ENCODE data around the gene EFCAB14.
A peak's percentile ranks its signal among the peaks of the same experiment; 100 is the strongest.
"Not testable (repeated sequence)": the region's sequence is repeated elsewhere in the genome, so short reads cannot be mapped to it uniquely, and the experiment has no call there.

Gene EFCAB14

GRCh38 chr1:46667782-46668760 lies 50.8 kb downstream of the EFCAB14 start, which contains the start of gene ATPAF1:
Gene ATPAF1, minus strand, starts transcription at chr1:46668364. Its CDS starts 42 bp downstream, at chr1:46668322.
- in situ Hi-C loops (cut with MboI; ENCODE audit: low pct_unique_long_range_greater_than_20kb, low sequenced_read_pairs, unreplicated experiment): no loop called here
- TF ChIP-seq CTCF (IDR thresholded peaks at IDR 0.05; ENCODE audit: extremely low read depth, insufficient read depth, missing control alignments): peak; percentile 10
- peak; percentile 86 for DNase-seq (ENCODE audit: low spot score)

GRCh38 chr1:46665983-46666382 lies 52.9 kb downstream of the EFCAB14 start:
- no peak for TF ChIP-seq CTCF (IDR thresholded peaks at IDR 0.05; ENCODE audit: extremely low read depth, insufficient read depth, missing control alignments)
- DNase-seq (ENCODE audit: low spot score): no peak
- in situ Hi-C loops (cut with MboI; ENCODE audit: low pct_unique_long_range_greater_than_20kb, low sequenced_read_pairs, unreplicated experiment): no loop called here

GRCh38 chr1:46662919-46663318 lies 56.0 kb downstream of the EFCAB14 start:
- in situ Hi-C loops (cut with MboI; ENCODE audit: low pct_unique_long_range_greater_than_20kb, low sequenced_read_pairs, unreplicated experiment): not testable (repeated sequence)

GRCh38 chr1:46660116-46660515 lies 58.8 kb downstream of the EFCAB14 start:
- in situ Hi-C loops (cut with MboI; ENCODE audit: low pct_unique_long_range_greater_than_20kb, low sequenced_read_pairs, unreplicated experiment): not testable (repeated sequence)
- peak; percentile 55 for DNase-seq (ENCODE audit: low spot score)

More at GRCh38 chr1:46662919-46663318, 56.0 kb downstream of the EFCAB14 start:
- not testable (repeated sequence) for DNase-seq (ENCODE audit: low spot score)

GRCh38 chr1:46659307-46659870 lies 59.5 kb downstream of the EFCAB14 start:
- in situ Hi-C loops (cut with MboI; ENCODE audit: low pct_unique_long_range_greater_than_20kb, low sequenced_read_pairs, unreplicated experiment): no loop called here
- TF ChIP-seq CTCF (IDR thresholded peaks at IDR 0.05; ENCODE audit: extremely low read depth, insufficient read depth, missing control alignments): no peak
- no peak for DNase-seq (ENCODE audit: low spot score)

GRCh38 chr1:46657775-46658174 lies 61.1 kb downstream of the EFCAB14 start:
- no peak for DNase-seq (ENCODE audit: low spot score)
- in situ Hi-C loops (cut with MboI; ENCODE audit: low pct_unique_long_range_greater_than_20kb, low sequenced_read_pairs, unreplicated experiment): no loop called here
- no peak for TF ChIP-seq CTCF (IDR thresholded peaks at IDR 0.05; ENCODE audit: extremely low read depth, insufficient read depth, missing control alignments)

GRCh38 chr1:46656643-46657042 lies 62.3 kb downstream of the EFCAB14 start:
- DNase-seq (ENCODE audit: low spot score): no peak
- TF ChIP-seq CTCF (IDR thresholded peaks at IDR 0.05; ENCODE audit: extremely low read depth, insufficient read depth, missing control alignments): no peak
- in situ Hi-C loops (cut with MboI; ENCODE audit: low pct_unique_long_range_greater_than_20kb, low sequenced_read_pairs, unreplicated experiment): no loop called here
